Gastrocnemius medialis (tissue), 4 donors: ENCODE data around the gene SNX21. TPM values are rescaled to one million over a fixed set of nuclear protein-coding genes. Genes with fewer than 3 reads are reported as not detected.

ENCODE experiments used
- ATAC-seq, 2 donors: fragments of 150-250 bp; one replicate each; pipeline ENCODE4 v1.9.1; 2016
- DNase-seq, 2 donors: peaks; one replicate each; pipeline ENCODE4 v3.0.0-alpha.2; 2019
- H3K27ac ChIP-seq, 4 donors: fragments of 200-600 bp; sonication (generic); 1 replicate in 1 of 4; 2 replicates in 3 of 4; pipeline ENCODE4 v1.5.1; 2016 to 2018; ENCODE audit warnings: mild to moderate bottlenecking in 2 of 4, moderate library complexity in 1 of 4
- H3K27me3 ChIP-seq, 3 donors: fragments of 200-600 bp; sonication (generic) in 2 of 3; 1 replicate in 1 of 3; 2 replicates in 2 of 3; pipeline versions ENCODE4 v1.5.1 to v1.6.0; 2016 to 2019; ENCODE audit warnings: mild to moderate bottlenecking in 1 of 3, moderate library complexity in 1 of 3
- H3K36me3 ChIP-seq, 2 donors: fragments of 200-600 bp; sonication (generic) in 1 of 2; one replicate each; pipeline ENCODE4 v1.5.1; 2017 to 2018
- H3K4me1 ChIP-seq, 2 donors: fragments of 200-600 bp; sonication (generic) in 1 of 2; one replicate each; pipeline ENCODE4 v1.5.1; 2016 to 2017; ENCODE audit warnings: mild to moderate bottlenecking in 2 of 2
- H3K4me3 ChIP-seq, 4 donors: fragments of 200-600 bp; sonication (generic) in 3 of 4; 1 replicate in 1 of 4; 2 replicates in 3 of 4; pipeline ENCODE4 v1.5.1; 2016 to 2019; ENCODE audit warnings: mild to moderate bottlenecking in 2 of 4
- H3K9me3 ChIP-seq, 3 donors: fragments of 200-600 bp; sonication (generic) in 2 of 3; 1 replicate in 1 of 3; 2 replicates in 2 of 3; pipeline ENCODE4 v1.5.1; 2016 to 2019
- POLR2A ChIP-seq, 2 donors: fragments of 450-650 bp; IDR thresholded peaks; one replicate each; pipeline ENCODE4 v1.6.1; 2017; ENCODE audit warnings: antibody characterized with exemption in 2 of 2, mild to moderate bottlenecking in 2 of 2, moderate library complexity in 2 of 2
- in situ Hi-C, 4 donors: fragments of 200-750 bp; cut with MboI; loops; one replicate each; pipeline versions ENCODE4 v1.15.0 to v1.8.0; 2017; ENCODE audit warnings: low sequenced_read_pairs in 4 of 4
- intact Hi-C: fragments of 100-400 bp; cut with DNase I; formaldehyde crosslinking; loops from one replicate; pipeline ENCODE4 v1.15.1; 2023; ENCODE audit warnings: low total_unique reads
- total RNA-seq, 4 donors: library from RNA; depleted of rRNA; stranded (reverse); fragments of >200 nt; gene quantifications; one replicate each; pipeline versions ENCODE4 v1.1.0 to v1.2.3, GENCODE V29; 2016
- TF ChIP-seq, protein P1 (sequence below), 5 experiments: fragments of 450-650 bp in 3 of 5; fragments of 200-600 bp in 2 of 5; sonication (generic) in 2 of 5; IDR thresholded peaks in 4 of 5; conservative IDR thresholded peaks in 1 of 5; 1 replicate in 4 of 5; 2 replicates in 1 of 5; pipeline ENCODE4 v1.5.1; 2016 to 2019; ENCODE audit warnings: antibody characterized with exemption in 5 of 5, mild to moderate bottlenecking in 3 of 5, moderate library complexity in 3 of 5

The SNX21 gene
- total RNA-seq, 4 donors from 2014 or later = 35.8 to 114 (median 79.0) TPM

DNA sequence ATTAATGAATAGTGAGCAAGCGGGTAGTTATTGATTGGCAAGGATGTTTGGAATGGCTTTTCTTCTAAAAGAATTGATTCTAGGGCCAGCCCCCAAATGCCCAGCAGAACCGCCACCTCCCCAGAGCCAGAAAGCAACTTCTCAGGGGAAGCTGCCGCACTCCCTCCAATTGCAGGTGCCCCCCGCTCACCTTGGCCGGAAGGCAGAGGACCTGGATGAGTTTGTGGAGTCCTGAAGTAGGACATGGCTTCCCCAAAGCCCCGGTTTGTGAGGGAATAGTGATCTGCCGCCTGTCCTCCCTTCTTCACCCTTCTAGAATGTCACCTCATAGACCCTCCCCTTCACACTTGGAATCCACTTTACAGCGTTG lies 53.7 kb downstream of the SNX21 start, which contains the start of gene SPATA25:
Gene SPATA25 (minus strand): TSS at position 277 of the 370 bp plus-strand sequence. CDS start 32 bp downstream, at position 245.
- Histone ChIP-seq H3K27ac (peak within 1 kb of the TSS in 1 of 4 donors; percentile 98), H3K4me1 (peaks cover 18 to 25% of the 10 kb centered on the region in 2 donors), H3K4me3 (no peak within 1 kb of the TSS), H3K27me3 (no peaks in the 10 kb centered on the region), H3K9me3 (no peaks in the 10 kb centered on the region), H3K36me3 (peaks cover 0 to 26% of the 10 kb centered on the region in 2 donors)
- DNase-seq (no peak), ATAC-seq (no peak)
- TF ChIP-seq, protein P1, sequence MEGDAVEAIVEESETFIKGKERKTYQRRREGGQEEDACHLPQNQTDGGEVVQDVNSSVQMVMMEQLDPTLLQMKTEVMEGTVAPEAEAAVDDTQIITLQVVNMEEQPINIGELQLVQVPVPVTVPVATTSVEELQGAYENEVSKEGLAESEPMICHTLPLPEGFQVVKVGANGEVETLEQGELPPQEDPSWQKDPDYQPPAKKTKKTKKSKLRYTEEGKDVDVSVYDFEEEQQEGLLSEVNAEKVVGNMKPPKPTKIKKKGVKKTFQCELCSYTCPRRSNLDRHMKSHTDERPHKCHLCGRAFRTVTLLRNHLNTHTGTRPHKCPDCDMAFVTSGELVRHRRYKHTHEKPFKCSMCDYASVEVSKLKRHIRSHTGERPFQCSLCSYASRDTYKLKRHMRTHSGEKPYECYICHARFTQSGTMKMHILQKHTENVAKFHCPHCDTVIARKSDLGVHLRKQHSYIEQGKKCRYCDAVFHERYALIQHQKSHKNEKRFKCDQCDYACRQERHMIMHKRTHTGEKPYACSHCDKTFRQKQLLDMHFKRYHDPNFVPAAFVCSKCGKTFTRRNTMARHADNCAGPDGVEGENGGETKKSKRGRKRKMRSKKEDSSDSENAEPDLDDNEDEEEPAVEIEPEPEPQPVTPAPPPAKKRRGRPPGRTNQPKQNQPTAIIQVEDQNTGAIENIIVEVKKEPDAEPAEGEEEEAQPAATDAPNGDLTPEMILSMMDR (IDR thresholded peaks at IDR 0.05 in 4 of 5, conservative IDR thresholded peaks at IDR 0.05 in 1 of 5) = no peak
- TF ChIP-seq POLR2A (IDR thresholded peaks at IDR 0.05) = no peak
- intact Hi-C loops = no loop called here
- in situ Hi-C loops = loop anchor here in 1 of 4 donors (10.0 kb wide), 1 partner anchor 93 kb away; the partner anchor contains the start of genes DNTTIP1 and WFDC3

DNA sequence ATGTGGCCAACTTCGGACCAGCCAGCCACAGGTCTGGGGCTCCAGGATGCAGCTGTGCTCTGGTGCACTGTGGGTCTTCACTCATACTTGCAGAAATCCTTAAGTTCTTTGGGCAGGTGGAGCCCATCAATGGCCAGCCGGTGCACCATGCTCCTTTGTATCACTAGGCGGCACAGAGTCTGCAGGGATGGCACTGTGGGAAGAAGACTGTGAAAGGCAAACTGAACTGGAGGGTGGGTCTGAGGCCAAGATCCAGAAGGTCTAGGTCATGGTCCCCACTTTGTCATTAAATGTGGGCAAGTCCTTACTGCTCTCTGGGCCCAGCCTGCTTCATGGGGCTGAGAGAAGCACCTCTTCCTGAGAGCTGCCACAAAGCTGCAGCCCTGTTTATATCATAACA lies 55.1 kb downstream of the SNX21 start:
- H3K36me3 ChIP-seq = peaks cover 0 to 28% of the 10 kb centered on the region in 2 donors
- no peak overlapping the region for H3K4me3 ChIP-seq
- DNase-seq (no peak), ATAC-seq (no peak)
- no peaks in the 10 kb centered on the region for H3K9me3 ChIP-seq
- H3K27me3 ChIP-seq = no peaks in the 10 kb centered on the region
- peak overlapping the region in 1 of 4 donors; percentile 98 for H3K27ac ChIP-seq
- in situ Hi-C loops (loop anchor here in 1 of 4 donors (10.0 kb wide), 1 partner anchor 94 kb away; the partner anchor contains the start of genes DNTTIP1 and WFDC3), intact Hi-C loops (no loop called here)
- H3K4me1 ChIP-seq = peaks cover 22 to 26% of the 10 kb centered on the region in 2 donors
- TF ChIP-seq POLR2A (IDR thresholded peaks at IDR 0.05) = no peak
- TF ChIP-seq, protein P1 (IDR thresholded peaks at IDR 0.05 in 4 of 5, conservative IDR thresholded peaks at IDR 0.05 in 1 of 5) = no peak

GRCh38 chr20:45890077-45890984 lies 56.7 kb downstream of the SNX21 start:
- DNase-seq = peak; percentile 56 to 77
- Histone ChIP-seq H3K27ac (peak overlapping the region; percentile 87 to 98 (median 96)), H3K27me3 (no peaks in the 10 kb centered on the region), H3K4me3 (peak overlapping the region; percentile 76 to 96 (median 88)), H3K36me3 (peaks cover 0 to 42% of the 10 kb centered on the region in 2 donors), H3K4me1 (peaks cover 22 to 26% of the 10 kb centered on the region in 2 donors), H3K9me3 (no peaks in the 10 kb centered on the region)
- ATAC-seq = peak; percentile 65 to 68
- in situ Hi-C loops (no loop called here), intact Hi-C loops (loop anchor here (1.0 to 2.0 kb wide), 3 partner anchors 44 to 91 kb away; partner anchors contain the start of gene PCIF1)
- TF ChIP-seq POLR2A (IDR thresholded peaks at IDR 0.05) = peak in 1 of 2 donors; percentile 19
- TF ChIP-seq, protein P1 (IDR thresholded peaks at IDR 0.05 in 4 of 5, conservative IDR thresholded peaks at IDR 0.05 in 1 of 5) = peak; percentile 34 to 72 (median 56)

DNA sequence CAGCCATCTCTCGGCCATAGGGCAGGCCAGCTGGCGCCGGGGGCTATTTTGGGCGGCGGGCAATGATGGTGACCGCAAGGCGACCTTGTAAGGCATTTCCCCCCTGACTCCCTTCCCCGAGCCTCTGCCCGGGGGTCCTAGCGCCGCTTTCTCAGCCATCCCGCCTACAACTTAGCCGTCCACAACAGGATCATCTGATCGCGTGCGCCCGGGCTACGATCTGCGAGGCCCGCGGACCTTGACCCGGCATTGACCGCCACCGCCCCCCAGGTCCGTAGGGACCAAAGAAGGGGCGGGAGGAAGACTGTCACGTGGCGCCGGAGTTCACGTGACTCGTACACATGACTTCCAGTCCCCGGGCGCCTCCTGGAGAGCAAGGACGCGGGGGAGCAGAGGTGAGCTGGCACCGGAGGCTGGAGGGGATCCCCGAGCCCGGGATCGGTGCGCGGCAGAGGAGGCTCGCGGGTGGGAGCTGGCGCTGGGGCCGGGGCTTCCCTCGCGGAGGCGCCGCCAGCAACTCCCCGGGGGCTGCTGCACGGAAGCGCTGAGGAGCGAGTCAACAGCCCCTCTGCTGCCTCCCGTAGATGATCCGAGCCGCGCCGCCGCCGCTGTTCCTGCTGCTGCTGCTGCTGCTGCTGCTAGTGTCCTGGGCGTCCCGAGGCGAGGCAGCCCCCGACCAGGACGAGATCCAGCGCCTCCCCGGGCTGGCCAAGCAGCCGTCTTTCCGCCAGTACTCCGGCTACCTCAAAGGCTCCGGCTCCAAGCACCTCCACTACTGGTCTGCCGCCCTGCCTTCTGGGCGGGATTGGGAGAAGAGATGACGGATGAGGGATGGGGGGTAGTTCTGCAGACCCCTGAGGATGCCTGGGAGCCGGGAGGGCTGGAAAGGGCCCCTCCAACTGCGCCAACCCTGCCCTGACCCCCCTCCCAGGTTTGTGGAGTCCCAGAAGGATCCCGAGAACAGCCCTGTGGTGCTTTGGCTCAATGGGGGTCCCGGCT lies 57.7 kb downstream of the SNX21 start, which contains the start of the genes CTSA and NEURL2:
Gene CTSA (plus strand): TSS at position 351 of the 999 bp plus-strand sequence. CDS start 234 bp downstream, at position 585.
Gene NEURL2 (minus strand): TSS at position 224 of the 999 bp plus-strand sequence. CDS start 217 bp downstream, at position 7.
- Histone ChIP-seq H3K9me3 (no peaks in the 10 kb centered on the region), H3K4me1 (peaks cover 22 to 26% of the 10 kb centered on the region in 2 donors), H3K36me3 (peaks cover 0 to 51% of the 10 kb centered on the region in 2 donors), H3K4me3 (peak within 1 kb of the TSS; percentile 76 to 96 (median 88)), H3K27me3 (no peaks in the 10 kb centered on the region), H3K27ac (peak within 1 kb of the TSS; percentile 87 to 98 (median 96))
- peak; percentile 48 to 59 for TF ChIP-seq POLR2A (IDR thresholded peaks at IDR 0.05)
- TF ChIP-seq, protein P1 (IDR thresholded peaks at IDR 0.05 in 4 of 5, conservative IDR thresholded peaks at IDR 0.05 in 1 of 5) = peak in 3 of 5 experiments; percentile 16 to 27 (median 17)
- ATAC-seq = peak; percentile 89 to 91
- in situ Hi-C loops = no loop called here
- peak; percentile 90 to 93 for DNase-seq
- intact Hi-C loops = loop anchor here (1.0 to 2.0 kb wide), 4 partner anchors 44 to 92 kb away; partner anchors contain the start of gene PCIF1
